Measurements from ENCODE around the gene SMAP1. TPM values are rescaled to one million over a fixed set of nuclear protein-coding genes. Genes with fewer than 3 reads are reported as not detected.

Gene SMAP1
- polyA plus RNA-seq, 3 donors = 12.6 to 22.1 (median 20.3) TPM

DNA sequence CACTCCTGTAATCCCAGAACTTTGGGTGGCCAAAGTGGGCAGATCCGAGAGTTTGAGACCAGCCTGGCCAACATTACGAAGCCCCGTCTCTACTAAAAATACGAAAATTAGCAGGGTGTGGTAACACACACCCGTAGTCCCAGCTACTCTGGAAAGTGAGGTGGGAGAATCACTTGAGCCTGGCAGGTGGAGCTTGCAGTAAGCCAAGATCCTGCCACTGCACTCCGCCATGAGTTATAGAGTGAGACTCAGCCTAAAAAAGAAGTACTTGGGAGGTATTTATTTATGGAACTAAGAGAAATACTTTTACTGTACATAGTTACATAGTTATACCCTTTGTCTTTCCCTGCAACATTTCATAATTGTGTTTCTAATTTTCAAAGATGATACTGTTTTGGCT is 67.8 kb downstream of the SMAP1 start:
- Histone ChIP-seq H3K4me1 (ENCODE audit: control insufficient read depth in 1 of 2, insufficient read depth in 2 of 2, low read length in 2 of 2) (no peaks in the 10 kb centered on the region), H3K4me3 (replicated peaks in 1 of 3; ENCODE audit: low read depth in 2 of 3, low read length in 3 of 3) (no peak overlapping the region), H3K9me3 (replicated peaks in 1 of 2; ENCODE audit: control insufficient read depth in 1 of 2, insufficient read depth in 1 of 2, low read length in 2 of 2) (peaks cover 0 to 3% of the 10 kb centered on the region in 2 donors), H2AFZ (ENCODE audit: insufficient read depth, low read depth, low read length, poor library complexity, severe bottlenecking) (no peak overlapping the region), H3K4me2 (replicated peaks; ENCODE audit: extremely low read depth, low read length, poor library complexity, severe bottlenecking) (no peak overlapping the region), H3K27me3 (ENCODE audit: control insufficient read depth in 2 of 2, insufficient read depth in 2 of 2, low read length in 2 of 2) (no peaks in the 10 kb centered on the region), H3K36me3 (replicated peaks in 1 of 2; ENCODE audit: control insufficient read depth in 1 of 2, insufficient read depth in 2 of 2, low read length in 2 of 2) (peaks cover 11 to 41% of the 10 kb centered on the region in 2 donors), H3K27ac (ENCODE audit: low read depth in 1 of 2, low read length in 2 of 2) (no peak overlapping the region), H4K20me1 (ENCODE audit: insufficient read depth, low read length) (peaks cover 9% of the 10 kb centered on the region), H3K9ac (ENCODE audit: insufficient read depth, low read length, poor library complexity, severe bottlenecking) (no peak overlapping the region), H3K79me2 (ENCODE audit: insufficient read depth, low read length) (no peaks in the 10 kb centered on the region)
- WGBS (ENCODE audit: insufficient coverage) = 97% methylated on average over 5 of the region's 6 CpGs
- Mint-ChIP-seq H3K4me1 (peaks cover 8% of the 10 kb centered on the region), H3K27me3 (ENCODE audit: low read depth in 3 of 3) (no peaks in the 10 kb centered on the region), H3K4me3 (no peak overlapping the region), H3K36me3 (peaks cover 37 to 52% of the 10 kb centered on the region in 2 donors), H3K27ac (no peak overlapping the region), H3K9me3 (peaks cover 0 to 7% (median 3%) of the 10 kb centered on the region in 7 donors)
- DNase-seq = no peak
- intact Hi-C loops (cut with micrococcal nuclease) = no loop called here
- TF ChIP-seq, protein P1, sequence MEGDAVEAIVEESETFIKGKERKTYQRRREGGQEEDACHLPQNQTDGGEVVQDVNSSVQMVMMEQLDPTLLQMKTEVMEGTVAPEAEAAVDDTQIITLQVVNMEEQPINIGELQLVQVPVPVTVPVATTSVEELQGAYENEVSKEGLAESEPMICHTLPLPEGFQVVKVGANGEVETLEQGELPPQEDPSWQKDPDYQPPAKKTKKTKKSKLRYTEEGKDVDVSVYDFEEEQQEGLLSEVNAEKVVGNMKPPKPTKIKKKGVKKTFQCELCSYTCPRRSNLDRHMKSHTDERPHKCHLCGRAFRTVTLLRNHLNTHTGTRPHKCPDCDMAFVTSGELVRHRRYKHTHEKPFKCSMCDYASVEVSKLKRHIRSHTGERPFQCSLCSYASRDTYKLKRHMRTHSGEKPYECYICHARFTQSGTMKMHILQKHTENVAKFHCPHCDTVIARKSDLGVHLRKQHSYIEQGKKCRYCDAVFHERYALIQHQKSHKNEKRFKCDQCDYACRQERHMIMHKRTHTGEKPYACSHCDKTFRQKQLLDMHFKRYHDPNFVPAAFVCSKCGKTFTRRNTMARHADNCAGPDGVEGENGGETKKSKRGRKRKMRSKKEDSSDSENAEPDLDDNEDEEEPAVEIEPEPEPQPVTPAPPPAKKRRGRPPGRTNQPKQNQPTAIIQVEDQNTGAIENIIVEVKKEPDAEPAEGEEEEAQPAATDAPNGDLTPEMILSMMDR (IDR thresholded peaks at IDR 0.05) = no peak

DNA sequence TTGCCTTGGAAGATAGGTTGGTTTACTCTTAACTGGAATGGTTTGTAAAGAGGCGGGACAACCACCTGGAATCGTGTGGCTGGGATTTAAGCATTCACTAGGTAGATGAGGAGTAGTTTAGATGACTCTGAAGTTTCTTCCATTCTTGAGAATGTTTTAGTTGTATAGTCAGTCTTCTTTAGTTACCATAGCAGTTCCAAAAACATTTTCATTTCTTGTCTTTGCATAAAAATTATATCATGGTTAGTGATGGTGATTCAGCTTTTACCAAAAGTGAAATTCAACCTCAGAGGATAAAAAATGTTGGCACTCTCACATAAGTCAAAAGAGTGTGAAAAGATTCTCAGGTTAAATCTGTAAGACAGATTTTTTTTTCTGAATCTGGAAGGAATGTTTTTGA is 70.3 kb downstream of the SMAP1 start:
- Histone ChIP-seq H3K9me3 (replicated peaks in 1 of 2; ENCODE audit: control insufficient read depth in 1 of 2, insufficient read depth in 1 of 2, low read length in 2 of 2) (peaks cover 8 to 11% of the 10 kb centered on the region in 2 donors), H3K4me3 (replicated peaks in 1 of 3; ENCODE audit: low read depth in 2 of 3, low read length in 3 of 3) (no peak overlapping the region), H3K4me1 (ENCODE audit: control insufficient read depth in 1 of 2, insufficient read depth in 2 of 2, low read length in 2 of 2) (no peaks in the 10 kb centered on the region), H3K9ac (ENCODE audit: insufficient read depth, low read length, poor library complexity, severe bottlenecking) (no peak overlapping the region), H3K4me2 (replicated peaks; ENCODE audit: extremely low read depth, low read length, poor library complexity, severe bottlenecking) (no peak overlapping the region), H3K79me2 (ENCODE audit: insufficient read depth, low read length) (no peaks in the 10 kb centered on the region), H2AFZ (ENCODE audit: insufficient read depth, low read depth, low read length, poor library complexity, severe bottlenecking) (no peak overlapping the region), H4K20me1 (ENCODE audit: insufficient read depth, low read length) (no peaks in the 10 kb centered on the region), H3K27ac (ENCODE audit: low read depth in 1 of 2, low read length in 2 of 2) (no peak overlapping the region), H3K27me3 (ENCODE audit: control insufficient read depth in 2 of 2, insufficient read depth in 2 of 2, low read length in 2 of 2) (no peaks in the 10 kb centered on the region), H3K36me3 (replicated peaks in 1 of 2; ENCODE audit: control insufficient read depth in 1 of 2, insufficient read depth in 2 of 2, low read length in 2 of 2) (peaks cover 13 to 54% of the 10 kb centered on the region in 2 donors)
- H3K4me1 Mint-ChIP-seq = peaks cover 3% of the 10 kb centered on the region
- no peaks in the 10 kb centered on the region for H3K27me3 Mint-ChIP-seq (ENCODE audit: low read depth in 3 of 3)
- DNase-seq = no peak
- H3K9me3 Mint-ChIP-seq = peaks cover 5 to 19% (median 14%) of the 10 kb centered on the region in 7 donors
- intact Hi-C loops (cut with micrococcal nuclease) = no loop called here
- TF ChIP-seq, protein P1 (IDR thresholded peaks at IDR 0.05) = no peak
- 92% methylated on average over 2 of the region's 2 CpGs for WGBS (ENCODE audit: insufficient coverage)
- peaks cover 52 to 72% of the 10 kb centered on the region in 2 donors for H3K36me3 Mint-ChIP-seq
- H3K27ac Mint-ChIP-seq = no peak overlapping the region
- H3K4me3 Mint-ChIP-seq = no peak overlapping the region
